H1 (cell line): Measurements from ENCODE around the gene LRP11. TPM values are rescaled to one million over a fixed set of nuclear protein-coding genes. Genes with fewer than 3 reads are reported as not detected.

Experiments used
- ATF2 ChIP-seq: IDR thresholded peaks from 2 replicates; pipeline ENCODE4 v1.6.1; 2012; ENCODE audit warnings: low read length, inconsistent platforms
- ATF3 ChIP-seq: IDR thresholded peaks from 2 replicates; pipeline ENCODE4 v1.6.1; 2011; ENCODE audit warnings: low read depth, mild to moderate bottlenecking, low read length; ENCODE audit not compliant: insufficient read depth
- EZH2 ChIP-seq: fragments of 200-600 bp; sonication (generic); IDR thresholded peaks from 2 replicates; pipeline ENCODE4 v1.7.1; 2012; ENCODE audit warnings: low read depth, mild to moderate bottlenecking, moderate library complexity, low read length, inconsistent platforms; ENCODE audit not compliant: severe bottlenecking
- NRF1 ChIP-seq: IDR thresholded peaks from 2 replicates; pipeline ENCODE4 v1.6.1; 2011; ENCODE audit warnings: mild to moderate bottlenecking, low read depth, low read length, improper control_type of control experiment
- POU5F1 ChIP-seq: IDR thresholded peaks from 2 replicates; pipeline ENCODE4 v1.6.1; 2011; ENCODE audit warnings: low read depth, mild to moderate bottlenecking, low read length, moderate library complexity
- RAD21 ChIP-seq, 2 experiments: IDR thresholded peaks in 1 of 2; conservative IDR thresholded peaks in 1 of 2; 2 replicates each; pipeline ENCODE4 v1.6.1; 2011; ENCODE audit warnings: low read depth in 2 of 2, low read length in 2 of 2, improper control_type of control experiment in 1 of 2, inconsistent platforms in 1 of 2, mild to moderate bottlenecking in 1 of 2, moderate library complexity in 1 of 2
- SIRT6 ChIP-seq: IDR thresholded peaks from one replicate; pipeline ENCODE4 v1.7.1; 2012; ENCODE audit warnings: low read length, inconsistent platforms
- SRF ChIP-seq: IDR thresholded peaks from 2 replicates; pipeline ENCODE4 v1.6.1; 2011; ENCODE audit warnings: mild to moderate bottlenecking, low read depth, low read length, moderate library complexity
- polyA plus RNA-seq, 7 experiments: library from polyadenylated mRNA; depleted of rRNA in 3 of 7; stranded (reverse) in 5 of 7; unstranded in 2 of 7; fragments of >200 nt in 5 of 7; fragments of 200-250 nt in 2 of 7; gene quantifications; 1 replicate in 5 of 7; 2 replicates in 1 of 7; 4 replicates in 1 of 7; pipeline versions ENCODE4 v1.2.1 to v1.2.3, GENCODE V29; 2011 to 2013; ENCODE audit warnings: missing spikeins in 2 of 7, mixed read lengths in 2 of 7
- total RNA-seq: library from RNA; stranded (reverse); fragmentation: NEBNext Ultra II Directional; extraction: Animal tissue kit (Norgen Biotek cat#: 25700); gene quantifications from 2 replicates; pipeline ENCODE4 v1.2.1, GENCODE V29; 2021

The LRP11 gene
- total and polyA plus RNA-seq, 2 of the 8 experiments (the other 6 are each of a cell fraction or from before 2014, with no cell fraction given) = 11.0 to 20.0 TPM

GRCh38 chr6:149863698-149864577, at the start of gene LRP11 (continued):
- no peak for TF ChIP-seq POU5F1
- TF ChIP-seq SRF = no peak
- TF ChIP-seq RAD21 (IDR thresholded peaks at IDR 0.05 in 1 of 2, conservative IDR thresholded peaks at IDR 0.05 in 1 of 2; ENCODE audit: low read depth in 2 of 2, low read length in 2 of 2) = no peak
- no peak for TF ChIP-seq EZH2
- no peak for TF ChIP-seq ATF3
- no peak for TF ChIP-seq NRF1
- TF ChIP-seq ATF2 = no peak
- TF ChIP-seq SIRT6 = no peak
- TF ChIP-seq, all 59 proteins: peak for 16
